PC-3 (cell line): ENCODE results near the gene ZNF469. TPM values are rescaled to one million over a fixed set of nuclear protein-coding genes. Genes with fewer than 3 reads are reported as not detected.
A peak's percentile ranks its signal among the peaks of the same experiment; 100 is the strongest.

ENCODE experiments used
- ATAC-seq: fragments of 200-7000 bp; cut with Tn5 transposase; 2 replicates; pipeline ENCODE4 v1.9.1; 2020; ENCODE audit warnings: mild to moderate bottlenecking, moderate library complexity
- BruUV-seq: library from RNA; stranded (reverse); fragments of 400-500 nt; replicated peaks from 2 replicates; lab custom pipeline; 2021; lab: Mats Ljungman, UMichigan
- CTCF ChIA-PET: fragments of 300-600 bp; sonication (Branson Sonifier 250); formaldehyde crosslinking; loops from one replicate; lab custom pipeline; 2022; ENCODE audit warnings: antibody characterized with exemption; lab: Charles Lee
- POLR2A ChIA-PET: fragments of 300-600 bp; sonication (Branson Sonifier 250); formaldehyde crosslinking; loops from one replicate; lab custom pipeline; 2022; ENCODE audit warnings: antibody characterized with exemption; ENCODE audit not compliant: unreplicated experiment; lab: Charles Lee
- DNase-seq: peaks from one replicate; pipeline ENCODE4 v3.0.0-alpha.2; 2015
- H2AFZ ChIP-seq: fragments of 300-600 bp; sonication (generic); 2 replicates; pipeline ENCODE4 v1.6.0; 2016; ENCODE audit warnings: antibody characterized with exemption, low read length
- H3F3A ChIP-seq: fragments of 300-600 bp; sonication (generic); one replicate; pipeline ENCODE4 v1.6.0; 2017; ENCODE audit warnings: antibody characterized with exemption, low read length, control low read depth, mild to moderate bottlenecking; ENCODE audit not compliant: unreplicated experiment
- H3K27ac ChIP-seq: fragments of 300-600 bp; sonication (generic); 2 replicates; pipeline ENCODE4 v1.5.1; 2016; ENCODE audit warnings: mild to moderate bottlenecking, low read length
- H3K27me3 ChIP-seq: fragments of 300-600 bp; sonication (generic); 2 replicates; pipeline ENCODE4 v1.6.1; 2016; ENCODE audit warnings: low read length, mixed read lengths
- H3K36me3 ChIP-seq: fragments of 300-600 bp; sonication (generic); 2 replicates; pipeline ENCODE4 v1.6.1; 2016; ENCODE audit warnings: low read depth, mixed run types, low read length, mixed read lengths
- H3K4me1 ChIP-seq: fragments of 300-600 bp; sonication (generic); 2 replicates; pipeline ENCODE4 v1.5.1; 2016; ENCODE audit warnings: low read length; ENCODE audit not compliant: insufficient read depth
- H3K4me2 ChIP-seq: fragments of 300-600 bp; sonication (generic); 2 replicates; pipeline ENCODE4 v1.6.0; 2016; ENCODE audit warnings: low read length
- H3K4me3 ChIP-seq: fragments of 300-600 bp; sonication (generic); 2 replicates; pipeline ENCODE4 v1.5.1; 2016; ENCODE audit warnings: mild to moderate bottlenecking, low read length, mixed read lengths
- H3K79me2 ChIP-seq: fragments of 300-600 bp; sonication (generic); 2 replicates; pipeline ENCODE4 v1.6.1; 2017; ENCODE audit warnings: low read length, mixed read lengths
- H3K9ac ChIP-seq: fragments of 300-600 bp; sonication (generic); 2 replicates; pipeline ENCODE4 v1.6.0; 2016; ENCODE audit warnings: mild to moderate bottlenecking, low read length
- H3K9me2 ChIP-seq: fragments of 300-600 bp; sonication (generic); replicated peaks from 2 replicates; pipeline ENCODE4 v1.6.1; 2016; ENCODE audit warnings: mixed run types, low read length, mixed read lengths
- H3K9me3 ChIP-seq: fragments of 300-600 bp; sonication (generic); 2 replicates; pipeline ENCODE4 v1.6.1; 2016; ENCODE audit warnings: low read length, mixed read lengths
- H4K20me1 ChIP-seq: fragments of 300-600 bp; sonication (generic); 2 replicates; pipeline ENCODE4 v1.6.1; 2016; ENCODE audit warnings: low read length, mixed read lengths
- EZH2 ChIP-seq: fragments of 300-600 bp; sonication (generic); IDR thresholded peaks from one replicate; pipeline ENCODE4 v1.6.1; 2017; ENCODE audit warnings: antibody characterized with exemption, mild to moderate bottlenecking, low read length; ENCODE audit not compliant: unreplicated experiment
- EZH2phosphoT487 ChIP-seq: fragments of 300-600 bp; sonication (generic); IDR thresholded peaks from 2 replicates; pipeline ENCODE4 v1.6.1; 2018; ENCODE audit warnings: mild to moderate bottlenecking, antibody characterized with exemption, low read length, borderline replicate concordance
- intact Hi-C: fragments of 100-400 bp; cut with micrococcal nuclease; formaldehyde crosslinking; loops from 2 replicates; pipeline ENCODE4 v1.9.0; 2023
- total RNA-seq: library from RNA; depleted of rRNA; stranded (reverse); fragments of >200 nt; gene quantifications from 2 replicates; pipeline ENCODE4 v1.2.3, GENCODE V29; 2014
- TF ChIP-seq, protein P1 (sequence below): fragments of 300-600 bp; sonication (generic); conservative IDR thresholded peaks from 2 replicates; pipeline ENCODE4 v1.5.1; 2017; ENCODE audit warnings: antibody characterized with exemption, low read depth, mild to moderate bottlenecking, low read length

Gene ZNF469
- total RNA-seq, 1 experiment from 2014 or later: 3.1 TPM

GRCh38 chr16:88387180-88387765, 4.5 kb downstream of the ZNF469 start:
- no peaks in the 10 kb centered on the region for H4K20me1 ChIP-seq
- no peaks in the 10 kb centered on the region for H3K36me3 ChIP-seq
- peak overlapping the region; percentile 79 for H3K27ac ChIP-seq
- ChIA-PET POLR2A (no interaction called here), CTCF (no interaction called here)
- H3K4me1 ChIP-seq: peaks cover 22% of the 10 kb centered on the region
- H3K79me2 ChIP-seq: peaks cover 71% of the 10 kb centered on the region
- no TSS peak for BruUV-seq
- H3K4me2 ChIP-seq: peak overlapping the region; percentile 67
- H2AFZ ChIP-seq: no peak overlapping the region
- DNase-seq (no peak), ATAC-seq (no peak)
- H3K9me2 ChIP-seq: no peaks in the 10 kb centered on the region
- H3F3A ChIP-seq: no peaks in the 10 kb centered on the region
- TF ChIP-seq, protein P1, sequence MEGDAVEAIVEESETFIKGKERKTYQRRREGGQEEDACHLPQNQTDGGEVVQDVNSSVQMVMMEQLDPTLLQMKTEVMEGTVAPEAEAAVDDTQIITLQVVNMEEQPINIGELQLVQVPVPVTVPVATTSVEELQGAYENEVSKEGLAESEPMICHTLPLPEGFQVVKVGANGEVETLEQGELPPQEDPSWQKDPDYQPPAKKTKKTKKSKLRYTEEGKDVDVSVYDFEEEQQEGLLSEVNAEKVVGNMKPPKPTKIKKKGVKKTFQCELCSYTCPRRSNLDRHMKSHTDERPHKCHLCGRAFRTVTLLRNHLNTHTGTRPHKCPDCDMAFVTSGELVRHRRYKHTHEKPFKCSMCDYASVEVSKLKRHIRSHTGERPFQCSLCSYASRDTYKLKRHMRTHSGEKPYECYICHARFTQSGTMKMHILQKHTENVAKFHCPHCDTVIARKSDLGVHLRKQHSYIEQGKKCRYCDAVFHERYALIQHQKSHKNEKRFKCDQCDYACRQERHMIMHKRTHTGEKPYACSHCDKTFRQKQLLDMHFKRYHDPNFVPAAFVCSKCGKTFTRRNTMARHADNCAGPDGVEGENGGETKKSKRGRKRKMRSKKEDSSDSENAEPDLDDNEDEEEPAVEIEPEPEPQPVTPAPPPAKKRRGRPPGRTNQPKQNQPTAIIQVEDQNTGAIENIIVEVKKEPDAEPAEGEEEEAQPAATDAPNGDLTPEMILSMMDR: no peak
- TF ChIP-seq EZH2phosphoT487 (no peak), EZH2 (no peak)
- intact Hi-C loops: loop anchor here (10.0 kb wide), 1 partner anchor 52 kb away; no protein-coding TSS in a partner anchor
- H3K4me3 ChIP-seq: no peak overlapping the region
- H3K9ac ChIP-seq: no peak overlapping the region
- H3K9me3 ChIP-seq: no peaks in the 10 kb centered on the region
- no peaks in the 10 kb centered on the region for H3K27me3 ChIP-seq

DNA sequence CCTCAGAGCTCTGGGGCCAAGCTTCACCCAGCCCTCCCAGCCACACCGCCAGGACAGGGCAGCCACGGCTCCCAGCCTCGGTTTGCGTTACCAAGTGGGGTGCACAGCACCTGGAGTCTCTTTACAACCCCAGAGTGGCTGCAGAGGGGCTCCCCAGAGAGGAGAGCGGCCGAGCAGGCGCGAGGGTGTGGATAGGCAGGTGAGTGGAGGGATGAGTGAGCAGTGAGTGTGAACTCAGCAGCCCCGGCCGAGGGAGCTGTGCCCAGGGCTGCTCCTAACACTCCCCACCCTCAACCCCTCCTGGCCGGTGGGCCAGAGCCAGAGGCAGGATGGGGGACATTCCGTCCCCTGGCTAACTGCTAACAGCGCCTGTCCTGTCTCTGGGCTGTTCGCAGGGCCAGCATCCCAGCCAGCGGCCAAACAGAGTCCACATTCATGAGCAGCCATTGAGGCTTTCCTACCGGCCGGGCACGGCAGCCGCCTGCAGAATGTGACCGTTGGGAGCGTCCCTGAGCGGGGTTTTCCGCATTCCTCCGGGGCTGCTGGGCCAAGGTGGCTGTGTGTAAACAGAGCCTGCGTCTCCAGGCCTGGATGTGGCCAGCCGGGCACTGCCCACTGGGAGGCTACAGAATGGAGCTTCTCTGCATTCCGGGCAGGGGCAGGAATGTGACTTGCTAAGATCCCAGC, 5.3 kb downstream of the ZNF469 start:
- Histone ChIP-seq H3K4me1 (peaks cover 22% of the 10 kb centered on the region), H3K9me2 (no peaks in the 10 kb centered on the region), H4K20me1 (no peaks in the 10 kb centered on the region), H3F3A (no peaks in the 10 kb centered on the region), H2AFZ (peak overlapping the region; percentile 50; the same call in 1 of the 2 replicates), H3K9me3 (no peaks in the 10 kb centered on the region), H3K79me2 (peaks cover 74% of the 10 kb centered on the region), H3K27me3 (no peaks in the 10 kb centered on the region), H3K9ac (peak overlapping the region; percentile 66), H3K36me3 (no peaks in the 10 kb centered on the region), H3K4me3 (peak overlapping the region; percentile 35; the same call in 1 of the 2 replicates), H3K27ac (peak overlapping the region; percentile 79), H3K4me2 (peak overlapping the region; percentile 67)
- TSS peak; percentile 96 for BruUV-seq
- no peak for TF ChIP-seq EZH2
- no peak for TF ChIP-seq EZH2phosphoT487
- TF ChIP-seq, protein P1: no peak
- peak; percentile 81 for DNase-seq
- intact Hi-C loops: loop anchor here (10.0 kb wide), 1 partner anchor 53 kb away; no protein-coding TSS in a partner anchor
- CTCF ChIA-PET: no interaction called here
- peak; percentile 89 for ATAC-seq
- POLR2A ChIA-PET: interaction anchor here (0.6 kb wide), 1 partner anchor 1619 kb away, joined by 3 read pairs; no protein-coding TSS in a partner anchor

- peaks cover 20% of the 10 kb centered on the region for H3K4me1 ChIP-seq
These were observed 6.4 kb downstream of the ZNF469 start for GRCh38 chr16:88389191-88389590.

More at GRCh38 chr16:88389191-88389590, 6.4 kb downstream of the ZNF469 start:
- Histone ChIP-seq H3F3A (no peaks in the 10 kb centered on the region), H3K36me3 (no peaks in the 10 kb centered on the region), H3K9me3 (no peaks in the 10 kb centered on the region), H3K4me2 (no peak overlapping the region), H2AFZ (no peak overlapping the region), H3K27ac (no peak overlapping the region), H4K20me1 (no peaks in the 10 kb centered on the region), H3K9ac (no peak overlapping the region), H3K27me3 (no peaks in the 10 kb centered on the region), H3K9me2 (no peaks in the 10 kb centered on the region), H3K4me3 (no peak overlapping the region), H3K79me2 (peaks cover 67% of the 10 kb centered on the region)
- no peak for DNase-seq
- TF ChIP-seq EZH2: no peak
- ChIA-PET POLR2A (no interaction called here), CTCF (no interaction called here)
- ATAC-seq: no peak
- intact Hi-C loops: loop anchor here (10.0 kb wide), 1 partner anchor 54 kb away; no protein-coding TSS in a partner anchor
- no TSS peak for BruUV-seq
